ENCODE measurements around the gene SCN8A.

Gene SCN8A

GRCh38 chr12:51833448-51834227 lies 242.6 kb downstream of the SCN8A start:
- no peak for DNase-seq (ENCODE audit: low read depth)

DNA sequence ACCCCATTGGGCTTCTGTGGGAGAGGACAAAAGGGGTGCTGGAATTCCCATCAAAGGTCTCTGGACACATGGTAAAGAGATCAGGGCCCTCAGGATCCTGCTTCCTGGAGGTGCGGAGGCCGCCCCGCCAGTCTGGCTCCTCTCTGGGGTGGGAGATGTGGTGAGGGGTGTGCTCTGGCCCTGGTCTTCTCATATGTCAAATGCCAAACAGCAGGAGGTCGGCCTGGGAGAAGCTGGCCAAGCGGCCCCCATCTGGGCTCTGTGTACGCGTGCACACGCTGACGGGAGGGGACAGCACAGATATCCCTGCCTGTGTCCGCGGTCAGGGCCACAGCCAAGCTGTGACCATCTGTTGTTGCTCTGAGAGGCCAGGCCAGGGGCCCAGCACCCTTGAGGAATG lies 243.4 kb downstream of the SCN8A start:
- DNase-seq (ENCODE audit: low read depth) = no peak

DNA sequence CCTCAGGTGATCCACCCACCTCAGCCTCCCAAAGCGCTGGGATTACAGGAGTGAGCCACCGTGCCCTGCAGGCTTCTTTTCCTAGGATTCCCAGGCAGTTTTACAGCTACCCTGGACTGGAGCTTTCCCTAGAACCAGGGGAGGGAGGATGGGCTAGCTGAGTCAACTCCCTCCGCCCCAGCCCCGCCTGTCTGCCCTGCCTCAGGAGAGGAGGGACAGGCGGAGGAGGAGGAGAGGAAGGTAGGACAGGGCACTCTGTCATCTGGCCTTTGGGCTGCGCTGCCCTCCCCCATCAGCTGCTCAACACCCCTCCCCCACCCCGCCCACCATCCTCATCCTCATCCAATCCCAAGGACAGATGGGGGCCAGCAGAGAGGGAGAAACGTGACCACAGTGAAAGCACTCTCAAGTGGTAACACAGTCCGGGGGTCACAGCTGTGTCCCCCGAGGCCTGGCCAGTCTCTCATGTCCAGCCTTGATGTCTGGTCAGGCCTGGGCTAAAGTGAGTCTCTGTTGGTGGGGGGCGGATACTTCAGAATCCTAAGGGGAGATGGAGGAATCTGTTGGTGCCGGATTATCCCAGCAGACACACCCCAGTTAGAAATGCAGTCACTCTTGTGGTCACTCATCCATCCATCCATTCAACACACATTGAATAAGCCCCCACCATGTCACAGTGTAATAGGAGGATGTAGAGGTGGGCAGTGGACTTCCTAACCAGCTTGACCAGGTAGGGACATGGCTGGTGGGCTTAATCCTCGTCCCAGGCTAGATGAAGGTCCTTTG lies 245.2 kb downstream of the SCN8A start:
- no peak for DNase-seq (ENCODE audit: low read depth)

- no peak for DNase-seq (ENCODE audit: low read depth)
Observed at GRCh38 chr12:51836827-51837173, 245.8 kb downstream of the SCN8A start.

DNA sequence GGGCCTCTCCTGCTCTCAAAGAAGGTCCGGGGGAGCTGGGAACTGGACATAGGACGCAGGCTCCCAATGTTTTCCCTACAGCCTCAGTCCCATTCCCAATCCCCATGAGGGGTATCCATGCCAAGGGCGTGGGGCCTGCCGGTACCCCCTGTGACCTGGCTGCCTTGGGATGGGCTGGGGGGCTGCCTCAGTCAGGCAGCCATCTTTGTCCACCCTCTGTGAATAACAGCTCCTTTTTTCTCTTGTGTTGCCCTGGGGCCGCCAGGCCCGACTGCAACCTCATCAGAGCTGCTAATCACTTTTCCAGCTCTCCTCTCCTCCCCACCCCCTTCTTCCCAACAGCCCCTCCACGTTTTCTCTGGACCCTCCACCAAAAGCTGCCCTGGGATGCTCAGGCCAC lies 246.3 kb downstream of the SCN8A start:
- no peak for DNase-seq (ENCODE audit: low read depth)

DNA sequence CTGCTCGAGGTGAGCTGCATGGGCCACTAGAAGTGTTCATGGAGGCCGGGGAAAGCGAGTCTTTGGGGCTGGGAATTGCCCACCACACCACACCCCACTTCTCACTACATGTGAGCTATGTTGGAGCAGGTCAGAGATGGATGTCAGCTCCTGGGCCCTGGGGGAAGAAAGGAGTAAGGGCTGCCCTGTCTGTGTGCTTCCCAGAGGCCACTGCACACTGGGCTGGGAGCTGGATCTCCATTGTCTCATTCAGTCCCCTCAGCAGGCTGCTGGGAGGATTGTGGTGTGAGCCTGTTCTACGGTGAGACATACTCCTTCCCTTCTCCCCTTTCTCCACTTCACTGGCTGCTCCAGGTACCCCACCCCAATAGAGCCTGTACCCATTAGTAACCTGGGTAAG lies 247.0 kb downstream of the SCN8A start:
- no peak for DNase-seq (ENCODE audit: low read depth)

DNA sequence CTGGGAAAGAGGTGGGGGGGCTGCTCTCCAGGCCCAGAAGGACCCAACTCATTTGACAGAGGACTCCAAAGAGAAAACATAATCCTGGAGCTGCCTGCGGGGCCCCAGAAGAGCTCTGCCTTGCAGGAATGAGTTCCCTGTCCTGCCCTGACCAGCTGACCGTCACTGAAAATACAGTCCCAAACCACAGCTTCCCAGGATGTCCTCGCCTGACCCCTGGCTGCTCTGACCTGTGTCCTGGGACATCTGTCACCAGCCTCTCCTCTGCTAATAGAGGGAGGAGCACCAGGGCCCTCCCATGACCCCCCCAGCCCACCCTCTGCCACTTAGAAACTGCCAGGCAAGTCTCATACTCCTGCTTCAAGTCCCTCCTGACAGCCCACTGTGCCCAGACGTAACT lies 247.7 kb downstream of the SCN8A start:
- DNase-seq (ENCODE audit: low read depth) = no peak

DNA sequence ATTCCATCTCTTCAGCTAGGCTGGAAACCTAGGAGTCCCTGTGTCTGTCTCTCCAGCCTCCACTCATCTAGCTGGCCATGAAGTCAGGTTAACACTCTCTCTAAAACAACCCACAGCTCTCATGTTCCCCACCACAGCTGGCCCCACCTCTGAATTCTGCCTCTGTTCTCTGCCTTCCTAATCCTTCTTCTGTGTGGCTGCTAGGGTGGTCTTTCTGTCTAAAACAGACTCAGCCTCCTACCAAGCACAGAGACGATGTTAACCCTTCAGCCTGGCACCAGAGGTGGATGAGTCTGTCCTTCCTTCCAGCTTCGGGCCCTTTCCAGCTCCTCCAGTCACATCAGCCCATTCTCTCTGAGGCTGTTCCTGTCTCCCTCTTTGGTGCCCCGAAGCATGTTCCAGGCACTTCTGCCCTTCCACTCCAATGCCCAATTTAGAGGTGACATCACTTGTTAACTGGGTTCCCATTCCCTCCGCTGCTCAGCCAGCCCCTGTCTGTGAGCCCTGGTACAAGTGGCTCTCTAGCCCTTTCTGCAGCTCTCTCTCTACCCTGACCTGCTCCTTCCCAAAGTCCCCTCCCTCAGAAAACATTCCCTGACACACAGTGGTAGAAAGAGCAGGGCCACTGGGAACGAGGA lies 248.4 kb downstream of the SCN8A start:
- DNase-seq (ENCODE audit: low read depth) = no peak

DNA sequence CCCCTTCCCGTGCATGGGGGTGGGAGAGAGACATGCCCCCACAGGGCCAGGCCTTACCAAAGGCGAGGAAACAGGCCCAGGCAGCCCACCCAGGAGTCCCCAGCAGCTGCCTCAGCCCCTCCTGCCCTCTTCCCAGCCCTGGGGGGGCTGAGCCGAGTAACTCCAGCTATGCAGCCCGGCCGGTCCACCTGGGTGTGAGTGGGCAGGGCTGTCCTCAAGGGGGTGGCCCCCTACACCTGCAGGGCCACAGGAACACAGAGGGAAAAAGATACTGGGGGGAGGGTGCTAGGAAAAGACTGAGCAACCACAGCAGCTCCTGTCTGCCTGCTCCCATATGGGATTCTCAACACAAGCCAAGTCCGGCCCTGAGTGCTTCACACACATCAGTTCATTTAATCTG lies 249.9 kb downstream of the SCN8A start:
- no peak for DNase-seq (ENCODE audit: low read depth)

- no peak for DNase-seq (ENCODE audit: low read depth)
Observed at GRCh38 chr12:51841727-51842126, 250.7 kb downstream of the SCN8A start.

DNA sequence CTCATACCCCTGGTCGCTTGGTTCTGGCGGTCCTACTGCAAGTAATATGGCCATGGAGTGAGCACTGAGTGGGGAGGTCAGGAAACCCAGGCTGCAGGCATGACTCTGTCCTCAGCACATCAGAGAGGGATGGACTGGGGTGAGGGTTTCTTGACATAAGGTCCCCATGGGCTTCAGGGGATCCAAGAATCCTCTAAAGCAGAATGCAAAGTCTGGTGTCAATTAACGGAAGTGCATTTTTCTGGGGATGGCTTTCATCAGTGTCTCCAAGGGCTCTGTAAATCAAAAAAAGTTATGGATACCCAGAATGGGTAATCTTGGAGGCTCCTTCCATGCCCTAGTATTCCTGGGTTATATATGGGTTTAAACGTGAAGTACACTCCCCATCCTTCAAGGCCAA lies 253.8 kb downstream of the SCN8A start:
- no peak for DNase-seq (ENCODE audit: low read depth)

GRCh38 chr12:51845482-51845881 lies 254.4 kb downstream of the SCN8A start:
- DNase-seq (ENCODE audit: low read depth) = no peak

DNA sequence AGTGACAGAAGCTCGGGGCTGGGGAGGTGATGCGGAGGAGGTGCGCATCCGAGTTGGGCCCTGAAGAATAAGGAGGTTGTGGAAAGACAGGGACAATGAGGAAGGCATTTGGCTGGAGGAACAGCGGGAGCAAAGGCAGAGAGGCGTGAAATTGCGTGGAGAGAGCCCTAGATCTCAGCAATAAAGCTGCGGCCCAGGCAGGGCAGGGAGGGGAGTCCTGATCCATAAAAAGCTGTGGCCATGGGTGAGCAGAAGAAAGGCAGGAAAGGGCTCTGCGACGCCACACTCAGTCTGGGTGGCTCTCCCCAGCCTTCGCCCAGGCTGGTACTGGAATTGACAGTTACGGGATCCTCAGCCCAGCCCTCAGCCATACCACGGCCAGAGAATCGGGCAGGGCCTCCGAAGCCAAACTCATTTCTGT lies 255.2 kb downstream of the SCN8A start:
- no peak for DNase-seq (ENCODE audit: low read depth)

- peak; percentile 36 for DNase-seq (ENCODE audit: low read depth)
Observed at GRCh38 chr12:51846911-51847642, 256.0 kb downstream of the SCN8A start.

DNA sequence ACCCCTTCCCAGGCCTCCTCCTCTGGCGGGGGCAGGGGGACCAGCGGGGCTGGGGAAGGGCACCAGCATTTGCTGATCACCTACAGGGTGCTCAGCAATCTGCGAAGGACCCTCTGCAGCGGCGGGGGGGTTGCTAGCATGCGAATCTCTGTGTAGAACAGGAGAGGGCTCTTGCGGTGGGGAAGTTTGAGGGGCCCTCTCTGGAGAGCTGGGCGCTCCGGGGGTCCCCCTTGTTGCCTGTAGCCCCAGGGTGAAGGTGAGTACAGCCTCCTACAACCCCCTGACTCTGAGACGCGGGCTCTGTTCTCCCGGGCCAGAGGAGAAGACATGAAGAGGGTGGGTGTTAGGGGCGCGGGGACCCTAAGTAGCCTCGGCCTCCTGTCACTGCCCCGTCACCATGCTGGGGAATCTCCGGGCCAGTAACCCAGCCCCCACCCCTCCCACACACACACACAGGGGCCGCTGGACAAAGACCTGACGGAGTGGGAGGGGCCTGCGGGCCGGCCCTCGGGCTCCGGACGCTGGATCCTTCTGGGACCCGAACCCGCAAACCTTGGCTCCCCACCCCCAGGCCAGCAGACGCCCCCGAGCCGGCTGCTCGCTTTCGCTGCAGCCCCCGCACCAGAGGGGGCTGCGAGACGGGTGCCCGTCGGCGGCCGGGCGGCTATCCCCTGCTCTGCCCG lies 256.8 kb downstream of the SCN8A start:
- DNase-seq (ENCODE audit: low read depth) = no peak

DNA sequence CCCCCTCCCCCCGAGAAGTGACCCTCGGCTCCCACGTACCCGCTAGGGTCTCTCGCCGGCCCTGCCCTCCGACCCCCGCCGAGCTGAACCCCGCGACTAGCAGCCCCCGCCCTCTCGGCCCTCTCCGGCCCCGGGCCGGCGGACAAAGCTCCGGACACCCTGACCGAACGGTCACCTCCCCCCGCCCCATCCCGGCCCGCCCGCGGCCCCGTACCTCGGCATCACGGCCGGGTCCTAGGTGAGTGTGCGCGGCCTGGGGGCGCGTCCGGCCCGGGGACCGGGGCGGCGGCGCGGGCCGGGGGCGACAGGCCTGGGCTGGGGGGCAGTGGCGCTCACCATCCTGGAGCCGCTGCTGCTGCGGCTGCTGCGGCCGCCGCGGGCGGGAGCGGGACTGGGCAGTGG lies 257.3 kb downstream of the SCN8A start, which contains the start of gene FIGNL2:
Gene FIGNL2 (minus strand): TSS at position 393 of the 402 bp plus-strand sequence. CDS start 26,305 bp downstream, outside the sequence.
- no peak for DNase-seq (ENCODE audit: low read depth)

- no peak for DNase-seq (ENCODE audit: low read depth)
Observed at GRCh38 chr12:51848841-51849735, 258.1 kb downstream of the SCN8A start.

GRCh38 chr12:51850081-51850964 lies 259.3 kb downstream of the SCN8A start:
- DNase-seq (ENCODE audit: low read depth) = no peak

DNA sequence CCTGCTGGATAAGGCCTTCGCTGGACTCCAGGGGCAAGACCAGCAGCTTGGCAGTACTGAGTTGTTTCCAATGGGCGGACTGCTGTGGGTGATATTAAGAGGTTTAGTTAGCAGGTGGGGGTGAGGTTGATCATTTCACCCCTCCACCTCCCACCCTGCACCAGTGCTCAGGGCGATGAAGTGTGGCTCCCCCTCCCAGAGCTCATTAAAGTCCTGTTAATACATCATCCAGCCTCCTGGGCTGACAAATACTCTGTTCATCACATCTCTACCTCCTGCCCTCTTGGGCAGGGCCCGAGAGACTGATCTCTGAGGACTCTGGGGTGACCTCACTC lies 259.9 kb downstream of the SCN8A start:
- DNase-seq (ENCODE audit: low read depth) = no peak
